ENCODE data around the gene MYORG.
"Not testable (repeated sequence)": the region's sequence is repeated elsewhere in the genome, so short reads cannot be mapped to it uniquely, and the experiment has no call there.

MYORG gene

GRCh38 chr9:34338665-34339385, 37.9 kb downstream of the MYORG start:
- TF ChIP-seq EZH2 (optimal IDR thresholded peaks at IDR 0.05; ENCODE audit: low read depth, low read length) (no peak), CTCF (IDR thresholded peaks at IDR 0.05; ENCODE audit: low read length) (no peak), EZH2phosphoT487 (IDR thresholded peaks at IDR 0.05; ENCODE audit: low read length) (no peak)
- H3K79me2 ChIP-seq (ENCODE audit: low read length): peaks cover 19% of the 10 kb centered on the region
- no peaks in the 10 kb centered on the region; the same call in 1 of the 2 replicates for H3K36me3 ChIP-seq (replicated peaks; ENCODE audit: insufficient read depth, low read length)
- H3K4me3 ChIP-seq (ENCODE audit: low read length): no peak overlapping the region
- no peak for DNase-seq
- H3K9me2 ChIP-seq (replicated peaks; ENCODE audit: insufficient read depth, low read length): no peaks in the 10 kb centered on the region
- no peak overlapping the region for H3K27ac ChIP-seq (ENCODE audit: low read length)
- H3K4me2 ChIP-seq (ENCODE audit: low read depth, low read length): no peak overlapping the region
- H2AFZ ChIP-seq (ENCODE audit: low read length): no peak overlapping the region
- no peak overlapping the region for H3K9ac ChIP-seq (ENCODE audit: low read length)
- no peaks in the 10 kb centered on the region for H3K27me3 ChIP-seq (replicated peaks; ENCODE audit: insufficient read depth, low read length)
- no peaks in the 10 kb centered on the region for H3K9me3 ChIP-seq (replicated peaks; ENCODE audit: insufficient read depth, low read length)
- H4K20me1 ChIP-seq (ENCODE audit: insufficient read depth, low read length): no peaks in the 10 kb centered on the region
- no peaks in the 10 kb centered on the region for H3K4me1 ChIP-seq (ENCODE audit: low read length)
- H3F3A ChIP-seq (ENCODE audit: insufficient read depth, low read length): no peaks in the 10 kb centered on the region

DNA sequence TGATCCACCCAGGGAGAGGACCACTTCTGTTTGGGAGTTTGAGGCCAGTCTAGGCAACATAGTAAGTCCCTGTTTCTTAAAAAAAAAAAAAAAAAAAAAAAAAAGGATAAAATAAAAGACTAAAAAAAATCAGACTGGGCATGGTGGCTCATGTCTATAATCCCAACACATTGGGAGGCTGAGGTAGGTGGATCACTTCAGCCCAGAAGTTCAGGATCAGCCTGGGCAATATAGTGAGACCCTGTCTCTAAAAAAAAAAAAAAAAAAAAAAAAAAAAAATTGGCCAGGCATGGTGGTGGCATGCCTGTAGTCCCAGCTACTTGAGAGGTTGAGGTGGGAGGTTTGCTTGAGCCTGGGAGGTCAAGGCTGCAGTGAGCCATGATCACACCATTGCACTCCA, 38.6 kb downstream of the MYORG start:
- not testable (repeated sequence) for DNase-seq; H3K4me1 ChIP-seq (ENCODE audit: low read length); H3K9me3 ChIP-seq (replicated peaks; ENCODE audit: insufficient read depth, low read length); H3K36me3 ChIP-seq (replicated peaks; ENCODE audit: insufficient read depth, low read length); H3K4me2 ChIP-seq (ENCODE audit: low read depth, low read length); H3K9me2 ChIP-seq (replicated peaks; ENCODE audit: insufficient read depth, low read length); H3F3A ChIP-seq (ENCODE audit: insufficient read depth, low read length); H2AFZ ChIP-seq (ENCODE audit: low read length); H4K20me1 ChIP-seq (ENCODE audit: insufficient read depth, low read length); H3K27ac ChIP-seq (ENCODE audit: low read length); H3K9ac ChIP-seq (ENCODE audit: low read length); H3K4me3 ChIP-seq (ENCODE audit: low read length); H3K27me3 ChIP-seq (replicated peaks; ENCODE audit: insufficient read depth, low read length)
- H3K79me2 ChIP-seq (ENCODE audit: low read length): peaks cover 27% of the 10 kb centered on the region

DNA sequence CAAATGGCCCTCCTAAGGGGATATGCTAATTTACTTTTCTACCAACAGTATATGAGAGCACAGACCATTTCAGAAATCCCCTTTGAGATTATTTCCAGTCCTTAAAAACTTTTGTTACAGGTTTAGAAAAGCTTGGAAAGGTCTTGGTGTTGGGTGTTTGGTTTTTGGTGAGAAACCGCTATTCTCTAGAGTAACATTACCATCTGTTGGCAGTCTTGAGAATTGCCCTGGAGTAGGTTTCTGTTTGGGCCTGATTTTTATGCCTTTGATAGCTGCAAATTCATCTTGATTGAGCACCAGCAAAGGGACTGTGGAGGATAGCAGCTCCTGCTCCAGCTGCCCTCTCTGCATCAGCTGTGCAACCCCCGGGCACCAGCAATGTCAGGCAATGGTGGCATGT, 39.3 kb downstream of the MYORG start:
- Histone ChIP-seq H3F3A (ENCODE audit: insufficient read depth, low read length) (no peaks in the 10 kb centered on the region), H3K27me3 (replicated peaks; ENCODE audit: insufficient read depth, low read length) (no peaks in the 10 kb centered on the region), H3K36me3 (replicated peaks; ENCODE audit: insufficient read depth, low read length) (no peaks in the 10 kb centered on the region; the same call in 1 of the 2 replicates), H3K9me2 (replicated peaks; ENCODE audit: insufficient read depth, low read length) (no peaks in the 10 kb centered on the region), H3K4me3 (ENCODE audit: low read length) (no peak overlapping the region), H3K79me2 (ENCODE audit: low read length) (peaks cover 33% of the 10 kb centered on the region), H4K20me1 (ENCODE audit: insufficient read depth, low read length) (no peaks in the 10 kb centered on the region), H3K27ac (ENCODE audit: low read length) (no peak overlapping the region), H2AFZ (ENCODE audit: low read length) (no peak overlapping the region), H3K4me1 (ENCODE audit: low read length) (no peaks in the 10 kb centered on the region), H3K9ac (ENCODE audit: low read length) (no peak overlapping the region), H3K4me2 (ENCODE audit: low read depth, low read length) (no peak overlapping the region), H3K9me3 (replicated peaks; ENCODE audit: insufficient read depth, low read length) (no peaks in the 10 kb centered on the region)
- no peak for TF ChIP-seq EZH2 (optimal IDR thresholded peaks at IDR 0.05; ENCODE audit: low read depth, low read length)
- TF ChIP-seq EZH2phosphoT487 (IDR thresholded peaks at IDR 0.05; ENCODE audit: low read length): no peak
- TF ChIP-seq CTCF (IDR thresholded peaks at IDR 0.05; ENCODE audit: low read length): no peak
- DNase-seq: no peak

- Histone ChIP-seq H3K4me3 (ENCODE audit: low read length) (no peak overlapping the region), H3K9ac (ENCODE audit: low read length) (no peak overlapping the region), H2AFZ (ENCODE audit: low read length) (no peak overlapping the region), H3K4me2 (ENCODE audit: low read depth, low read length) (no peak overlapping the region), H3K4me1 (ENCODE audit: low read length) (no peaks in the 10 kb centered on the region), H3K79me2 (ENCODE audit: low read length) (peaks cover 50% of the 10 kb centered on the region), H3K27ac (ENCODE audit: low read length) (no peak overlapping the region), H4K20me1 (ENCODE audit: insufficient read depth, low read length) (no peaks in the 10 kb centered on the region), H3K36me3 (replicated peaks; ENCODE audit: insufficient read depth, low read length) (no peaks in the 10 kb centered on the region; the same call in 1 of the 2 replicates), H3K9me3 (replicated peaks; ENCODE audit: insufficient read depth, low read length) (no peaks in the 10 kb centered on the region), H3F3A (ENCODE audit: insufficient read depth, low read length) (peaks cover 4% of the 10 kb centered on the region; the same call in 1 of the 2 replicates), H3K9me2 (replicated peaks; ENCODE audit: insufficient read depth, low read length) (no peaks in the 10 kb centered on the region), H3K27me3 (replicated peaks; ENCODE audit: insufficient read depth, low read length) (no peaks in the 10 kb centered on the region)
- TF ChIP-seq CTCF (IDR thresholded peaks at IDR 0.05; ENCODE audit: low read length) (no peak), EZH2 (optimal IDR thresholded peaks at IDR 0.05; ENCODE audit: low read depth, low read length) (no peak), EZH2phosphoT487 (IDR thresholded peaks at IDR 0.05; ENCODE audit: low read length) (no peak)
- no peak for DNase-seq
These were observed 41.3 kb downstream of the MYORG start for GRCh38 chr9:34335376-34335775.

All from MM.1S (cell line).